NB4 (cell line): Measurements from ENCODE around the gene ZMYND8.

Experiments
- DNase-seq: peaks from one replicate; pipeline ENCODE4 v3.0.0; 2010; ENCODE audit warnings: low read depth
- H3K4me3 ChIP-seq: one replicate; pipeline ENCODE4 v1.5.1; 2011; ENCODE audit warnings: mild to moderate bottlenecking, low read depth, low read length, moderate library complexity
- CTCF ChIP-seq: IDR thresholded peaks from one replicate; pipeline ENCODE4 v1.5.1; 2012; ENCODE audit warnings: low read depth, low read length
- MAX ChIP-seq: IDR thresholded peaks from 2 replicates; pipeline ENCODE4 v1.6.1; 2011; ENCODE audit warnings: low read depth, low read length
- MYC ChIP-seq: IDR thresholded peaks from 2 replicates; pipeline ENCODE4 v1.6.1; 2011; ENCODE audit warnings: low read depth, low read length
- POLR2A ChIP-seq: IDR thresholded peaks from 2 replicates; pipeline ENCODE4 v1.6.1; 2011; ENCODE audit warnings: mild to moderate bottlenecking; ENCODE audit not compliant: insufficient read length; ENCODE audit errors: extremely low read depth

Gene ZMYND8

GRCh38 chr20:47345214-47345613 is 11.3 kb downstream of the ZMYND8 start:
- DNase-seq = no peak
- no peak overlapping the region for H3K4me3 ChIP-seq
- TF ChIP-seq MAX (no peak), MYC (no peak), POLR2A (no peak), CTCF (no peak)

GRCh38 chr20:47343007-47343472 is 13.5 kb downstream of the ZMYND8 start:
- DNase-seq = no peak
- TF ChIP-seq MYC (no peak), POLR2A (no peak), MAX (no peak), CTCF (no peak)
- H3K4me3 ChIP-seq = no peak overlapping the region

GRCh38 chr20:47338131-47338628 is 18.3 kb downstream of the ZMYND8 start:
- no peak for TF ChIP-seq POLR2A
- TF ChIP-seq MAX = no peak
- TF ChIP-seq CTCF = no peak
- TF ChIP-seq MYC = no peak
- no peak overlapping the region for H3K4me3 ChIP-seq

GRCh38 chr20:47337413-47337812 is 19.1 kb downstream of the ZMYND8 start:
- H3K4me3 ChIP-seq = no peak overlapping the region
- DNase-seq = no peak
- TF ChIP-seq MYC (no peak), MAX (no peak), CTCF (no peak), POLR2A (no peak)

More at GRCh38 chr20:47338131-47338628, 18.3 kb downstream of the ZMYND8 start:
- DNase-seq = no peak

GRCh38 chr20:47336129-47336754 is 20.3 kb downstream of the ZMYND8 start:
- no peak overlapping the region for H3K4me3 ChIP-seq
- TF ChIP-seq MAX (no peak), CTCF (no peak), POLR2A (no peak), MYC (no peak)
- no peak for DNase-seq
